ENCODE measurements around the gene ATAT1. TPM values are rescaled to one million over a fixed set of nuclear protein-coding genes. Genes with fewer than 3 reads are reported as not detected.

ATAT1 gene
- total RNA-seq, 2 experiments from 2014 or later, result 4.1 to 5.2 TPM

- Mint-ChIP-seq H3K27me3 (no peaks in the 10 kb centered on the region), H3K4me1 (ENCODE audit: low read depth) (peaks cover 46% of the 10 kb centered on the region), H3K4me3 (peak overlapping the region; percentile 98), H3K9me3 (no peaks in the 10 kb centered on the region), H3K27ac (peak overlapping the region; percentile 94), H3K36me3 (ENCODE audit: low read depth) (peaks cover 15% of the 10 kb centered on the region)
- TF ChIP-seq CTCF (IDR thresholded peaks at IDR 0.05), result no peak
- Histone ChIP-seq H3K27me3 (ENCODE audit: control insufficient read depth in 1 of 2, insufficient read depth in 2 of 2, low read length in 2 of 2) (no peaks in the 10 kb centered on the region), H3K9me3 (ENCODE audit: control insufficient read depth in 1 of 2, insufficient read depth in 1 of 2, low read length in 2 of 2) (no peaks in the 10 kb centered on the region), H3K4me1 (ENCODE audit: insufficient read depth, low read length) (peaks cover 43% of the 10 kb centered on the region), H3K36me3 (ENCODE audit: insufficient read depth, low read length) (no peaks in the 10 kb centered on the region), H3K4me3 (ENCODE audit: low read length) (peak overlapping the region; percentile 68), H3K27ac (ENCODE audit: low read depth in 1 of 2, low read length in 2 of 2) (peak overlapping the region; percentile 28 to 57)
- CTCF ChIA-PET, result interaction anchor here (5.5 to 6.1 kb wide), 2 partner anchors 11 to 41 kb away, joined by 28 to 49 read pairs; no protein-coding TSS in a partner anchor
- ATAC-seq (ENCODE audit: poor library complexity) (no peak), DNase-seq (no peak)
- POLR2A ChIA-PET, result interaction anchor here (0.9 to 5.2 kb wide), 5 partner anchors 9 to 75 kb away, joined by 3 to 44 read pairs (median 8); partner anchors contain the start of genes MDC1 and TUBB
- intact Hi-C loops (cut with DNase I, micrococcal nuclease), result no loop called here
Measured at GRCh38 chr6:30689985-30690384, 63.3 kb downstream of the ATAT1 start.

GRCh38 chr6:30690403-30691207, 63.9 kb downstream of the ATAT1 start, which contains the start of gene NRM:
TSS of gene NRM (minus strand) at chr6:30690984. CDS start at chr6:30690974, 10 bp downstream.
- no peaks in the 10 kb centered on the region for H3K27me3 Mint-ChIP-seq
- Histone ChIP-seq H3K4me1 (ENCODE audit: insufficient read depth, low read length) (peaks cover 43% of the 10 kb centered on the region), H3K27ac (ENCODE audit: low read depth in 1 of 2, low read length in 2 of 2) (peak within 1 kb of the TSS; percentile 28 to 57), H3K4me3 (ENCODE audit: low read length) (peak within 1 kb of the TSS; percentile 68), H3K27me3 (ENCODE audit: control insufficient read depth in 1 of 2, insufficient read depth in 2 of 2, low read length in 2 of 2) (no peaks in the 10 kb centered on the region), H3K9me3 (ENCODE audit: control insufficient read depth in 1 of 2, insufficient read depth in 1 of 2, low read length in 2 of 2) (no peaks in the 10 kb centered on the region), H3K36me3 (ENCODE audit: insufficient read depth, low read length) (no peaks in the 10 kb centered on the region)
- H3K9me3 Mint-ChIP-seq, result no peaks in the 10 kb centered on the region
- peak within 1 kb of the TSS; percentile 98 for H3K4me3 Mint-ChIP-seq
- intact Hi-C loops (cut with DNase I, micrococcal nuclease), result no loop called here
- H3K36me3 Mint-ChIP-seq (ENCODE audit: low read depth), result peaks cover 9% of the 10 kb centered on the region
- CTCF ChIA-PET, result interaction anchor here (5.5 to 6.1 kb wide), 2 partner anchors 11 to 41 kb away, joined by 28 to 49 read pairs; no protein-coding TSS in a partner anchor
- TF ChIP-seq CTCF (IDR thresholded peaks at IDR 0.05), result no peak
- peak; percentile 22 for ATAC-seq (ENCODE audit: poor library complexity)
- peak in 13 of 14 experiments; percentile 37 to 88 (median 68) for DNase-seq
- peak within 1 kb of the TSS; percentile 94 for H3K27ac Mint-ChIP-seq
- POLR2A ChIA-PET, result interaction anchor here (0.6 to 5.2 kb wide), 9 partner anchors 10 to 76 kb away, joined by 3 to 44 read pairs (median 5); partner anchors contain the start of genes MDC1, MRPS18B, PPP1R10 and TUBB
- H3K4me1 Mint-ChIP-seq (ENCODE audit: low read depth), result peaks cover 42% of the 10 kb centered on the region

GRCh38 chr6:30691208-30691847, 64.7 kb downstream of the ATAT1 start:
- Histone ChIP-seq H3K27ac (ENCODE audit: low read depth in 1 of 2, low read length in 2 of 2) (peak overlapping the region in 1 of 2 donors; percentile 57), H3K36me3 (ENCODE audit: insufficient read depth, low read length) (no peaks in the 10 kb centered on the region), H3K4me3 (ENCODE audit: low read length) (peak overlapping the region; percentile 68), H3K27me3 (ENCODE audit: control insufficient read depth in 1 of 2, insufficient read depth in 2 of 2, low read length in 2 of 2) (no peaks in the 10 kb centered on the region), H3K9me3 (ENCODE audit: control insufficient read depth in 1 of 2, insufficient read depth in 1 of 2, low read length in 2 of 2) (no peaks in the 10 kb centered on the region), H3K4me1 (ENCODE audit: insufficient read depth, low read length) (peaks cover 43% of the 10 kb centered on the region)
- ChIA-PET CTCF (interaction anchor here (5.5 to 6.1 kb wide), 2 partner anchors 12 to 40 kb away, joined by 28 to 49 read pairs; no protein-coding TSS in a partner anchor), POLR2A (interaction anchor here (0.6 to 5.2 kb wide), 7 partner anchors 10 to 76 kb away, joined by 3 to 44 read pairs (median 5); partner anchors contain the start of genes MDC1, MRPS18B and PPP1R10)
- ATAC-seq (ENCODE audit: poor library complexity) (no peak), DNase-seq (no peak)
- no peaks in the 10 kb centered on the region for H3K9me3 Mint-ChIP-seq
- H3K4me3 Mint-ChIP-seq, result peak overlapping the region; percentile 88
- H3K27ac Mint-ChIP-seq, result peak overlapping the region; percentile 94
- peaks cover 42% of the 10 kb centered on the region for H3K4me1 Mint-ChIP-seq (ENCODE audit: low read depth)
- H3K36me3 Mint-ChIP-seq (ENCODE audit: low read depth), result peaks cover 1% of the 10 kb centered on the region
- no peak for TF ChIP-seq CTCF (IDR thresholded peaks at IDR 0.05)
- intact Hi-C loops (cut with DNase I, micrococcal nuclease), result no loop called here
- H3K27me3 Mint-ChIP-seq, result no peaks in the 10 kb centered on the region

All from CD4-positive, alpha-beta T cell (primary cell).